ENCODE measurements around the gene CNGB1.
"Not testable (repeated sequence)": the region's sequence is repeated elsewhere in the genome, so short reads cannot be mapped to it uniquely, and the experiment has no call there.

Gene CNGB1

GRCh38 chr16:57984443-57985203 is 13.7 kb upstream of the CNGB1 start:
- no peaks in the 10 kb centered on the region for H3K9me3 ChIP-seq (replicated peaks; ENCODE audit: low read length)
- peaks cover 5% of the 10 kb centered on the region for H3K4me1 ChIP-seq (ENCODE audit: control insufficient read depth, insufficient read depth, low read length)
- peak overlapping the region; percentile 69 for H3K4me2 ChIP-seq (ENCODE audit: low read length)
- peak overlapping the region; percentile 62 for H3K4me3 ChIP-seq (ENCODE audit: low read length)
- peaks cover 54% of the 10 kb centered on the region for H3K27me3 ChIP-seq (ENCODE audit: control insufficient read depth, insufficient read depth, low read length)
- no peak overlapping the region for H3K9ac ChIP-seq (ENCODE audit: low read depth, low read length)
- H3K36me3 ChIP-seq (ENCODE audit: insufficient read depth, low read length): no peaks in the 10 kb centered on the region

- Histone ChIP-seq H3K36me3 (ENCODE audit: insufficient read depth, low read length) (no peaks in the 10 kb centered on the region), H3K4me3 (ENCODE audit: low read length) (no peak overlapping the region), H3K9ac (ENCODE audit: low read depth, low read length) (no peak overlapping the region), H3K9me3 (replicated peaks; ENCODE audit: low read length) (no peaks in the 10 kb centered on the region), H3K4me2 (ENCODE audit: low read length) (no peak overlapping the region), H3K27me3 (ENCODE audit: control insufficient read depth, insufficient read depth, low read length) (peaks cover 53% of the 10 kb centered on the region), H3K4me1 (ENCODE audit: control insufficient read depth, insufficient read depth, low read length) (peaks cover 5% of the 10 kb centered on the region)
These were observed 11.5 kb upstream of the CNGB1 start for GRCh38 chr16:57982385-57982784.

DNA sequence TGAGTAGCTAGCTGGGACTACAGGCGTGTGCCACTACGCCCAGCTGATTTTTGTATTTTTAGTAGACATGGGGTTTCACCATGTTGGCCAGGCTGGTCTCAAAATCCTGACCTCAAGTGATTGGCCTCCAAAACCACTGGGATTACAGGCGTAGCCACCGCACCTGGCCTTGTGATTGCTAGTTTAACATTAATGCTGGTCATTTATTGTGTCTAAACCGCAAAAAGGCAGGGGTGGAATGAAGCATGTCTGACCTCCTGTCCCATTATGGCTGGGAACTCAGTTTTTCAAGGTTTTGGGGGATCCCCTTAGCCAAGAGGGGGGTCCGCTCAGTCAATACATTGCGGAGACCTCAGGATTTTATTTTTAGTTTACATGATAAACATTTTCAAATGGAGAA is 10.7 kb upstream of the CNGB1 start:
- H3K9ac ChIP-seq (ENCODE audit: low read depth, low read length): no peak overlapping the region
- no peaks in the 10 kb centered on the region for H3K36me3 ChIP-seq (ENCODE audit: insufficient read depth, low read length)
- H3K4me3 ChIP-seq (ENCODE audit: low read length): no peak overlapping the region
- H3K4me1 ChIP-seq (ENCODE audit: control insufficient read depth, insufficient read depth, low read length): peaks cover 5% of the 10 kb centered on the region
- no peak overlapping the region for H3K4me2 ChIP-seq (ENCODE audit: low read length)
- H3K27me3 ChIP-seq (ENCODE audit: control insufficient read depth, insufficient read depth, low read length): peaks cover 51% of the 10 kb centered on the region
- no peaks in the 10 kb centered on the region for H3K9me3 ChIP-seq (replicated peaks; ENCODE audit: low read length)

- H3K9ac ChIP-seq (ENCODE audit: low read depth, low read length): no peak overlapping the region
- H3K4me1 ChIP-seq (ENCODE audit: control insufficient read depth, insufficient read depth, low read length): no peaks in the 10 kb centered on the region
- H3K27me3 ChIP-seq (ENCODE audit: control insufficient read depth, insufficient read depth, low read length): peaks cover 42% of the 10 kb centered on the region
- no peak overlapping the region for H3K4me3 ChIP-seq (ENCODE audit: low read length)
- no peaks in the 10 kb centered on the region for H3K36me3 ChIP-seq (ENCODE audit: insufficient read depth, low read length)
- H3K4me2 ChIP-seq (ENCODE audit: low read length): no peak overlapping the region
- H3K9me3 ChIP-seq (replicated peaks; ENCODE audit: low read length): no peaks in the 10 kb centered on the region
These were observed 8.2 kb upstream of the CNGB1 start for GRCh38 chr16:57979006-57979585.

DNA sequence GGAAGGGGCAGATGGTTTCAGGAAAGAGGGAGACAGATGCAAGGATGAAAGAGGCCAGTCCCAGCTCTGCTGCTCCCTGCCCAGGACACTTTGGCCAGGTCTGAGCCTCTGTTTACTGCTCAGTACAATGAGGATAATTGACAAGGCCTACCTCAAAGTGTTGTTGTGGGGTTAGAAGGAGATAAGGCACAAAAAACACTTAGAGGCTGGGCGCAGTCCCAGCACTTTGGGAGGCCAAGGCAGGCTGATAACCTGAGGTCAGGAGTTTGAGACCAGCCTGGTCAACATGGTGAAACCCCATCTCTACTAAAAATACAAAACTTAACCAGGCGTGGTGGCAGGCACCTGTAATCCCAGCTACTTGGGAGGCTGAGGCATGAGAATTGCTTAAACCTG is 7.1 kb upstream of the CNGB1 start:
- not testable (repeated sequence) for H3K4me2 ChIP-seq (ENCODE audit: low read length)

DNA sequence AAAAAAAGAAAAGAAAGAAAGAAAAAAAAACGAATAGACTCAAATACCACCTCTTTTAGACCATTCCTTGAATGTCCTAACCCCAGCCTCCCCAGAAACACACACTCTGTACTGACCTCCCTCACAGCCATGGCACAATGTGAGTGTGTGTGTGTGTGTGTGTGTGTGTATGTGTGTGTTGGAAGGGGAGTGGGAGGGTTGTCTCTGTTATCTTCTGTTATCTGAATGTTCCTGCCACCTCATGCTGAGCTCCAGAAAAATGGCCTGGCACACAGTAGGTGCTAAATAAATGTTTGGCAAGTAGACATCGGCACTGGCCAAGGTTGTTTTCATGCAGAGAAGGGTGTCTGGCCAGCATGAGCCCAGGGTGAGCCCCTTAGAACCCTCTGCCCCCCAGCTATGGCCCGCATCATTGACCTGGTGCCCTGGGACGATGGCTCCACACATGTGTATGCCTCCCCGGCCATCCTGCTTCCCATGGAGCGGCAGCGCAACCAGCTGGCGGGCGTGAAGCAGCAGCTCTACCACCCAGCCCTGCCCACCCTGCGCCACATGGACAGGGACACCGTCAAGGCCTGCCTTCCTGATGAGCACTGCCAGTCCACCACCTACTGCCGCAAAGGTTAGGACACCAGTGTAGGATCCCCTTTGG is 6.6 kb upstream of the CNGB1 start:
- Histone ChIP-seq H3K9me3 (replicated peaks; ENCODE audit: low read length) (no peaks in the 10 kb centered on the region), H3K36me3 (ENCODE audit: insufficient read depth, low read length) (no peaks in the 10 kb centered on the region), H3K4me2 (ENCODE audit: low read length) (no peak overlapping the region), H3K4me1 (ENCODE audit: control insufficient read depth, insufficient read depth, low read length) (no peaks in the 10 kb centered on the region), H3K9ac (ENCODE audit: low read depth, low read length) (no peak overlapping the region), H3K4me3 (ENCODE audit: low read length) (no peak overlapping the region), H3K27me3 (ENCODE audit: control insufficient read depth, insufficient read depth, low read length) (peaks cover 48% of the 10 kb centered on the region)

More for the DNA sequence above, 7.1 kb upstream of the CNGB1 start:
- H3K4me3 ChIP-seq (ENCODE audit: low read length); H3K9me3 ChIP-seq (replicated peaks; ENCODE audit: low read length); H3K9ac ChIP-seq (ENCODE audit: low read depth, low read length); H3K4me1 ChIP-seq (ENCODE audit: control insufficient read depth, insufficient read depth, low read length); H3K36me3 ChIP-seq (ENCODE audit: insufficient read depth, low read length): not testable (repeated sequence)
- peaks cover 45% of the 10 kb centered on the region for H3K27me3 ChIP-seq (ENCODE audit: control insufficient read depth, insufficient read depth, low read length)

DNA sequence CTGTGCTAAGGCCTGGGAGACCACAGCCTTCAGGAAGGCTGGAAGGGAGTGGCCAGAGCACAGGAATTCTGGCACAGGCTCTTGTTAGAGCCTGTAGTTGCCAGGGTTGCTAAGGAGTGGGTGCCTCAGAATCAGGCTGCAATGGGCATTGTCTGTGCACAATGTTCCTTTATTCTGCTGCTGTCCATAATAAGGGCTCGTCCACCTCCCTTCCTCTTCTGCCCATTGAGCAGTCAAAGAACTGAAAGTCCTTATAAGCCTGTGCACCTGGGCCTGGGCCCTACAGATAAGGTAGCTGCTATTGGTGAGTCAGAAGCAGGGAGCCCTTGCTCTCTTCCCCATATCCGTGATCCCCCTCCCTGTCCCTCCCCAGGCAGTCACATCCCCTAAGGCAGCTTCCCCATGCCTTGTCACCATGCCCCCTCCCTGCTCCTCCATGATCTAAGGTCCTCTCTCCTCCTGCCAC is 5.4 kb upstream of the CNGB1 start:
- Histone ChIP-seq H3K27me3 (ENCODE audit: control insufficient read depth, insufficient read depth, low read length) (peaks cover 45% of the 10 kb centered on the region), H3K4me3 (ENCODE audit: low read length) (no peak overlapping the region), H3K4me2 (ENCODE audit: low read length) (no peak overlapping the region), H3K4me1 (ENCODE audit: control insufficient read depth, insufficient read depth, low read length) (no peaks in the 10 kb centered on the region), H3K9me3 (replicated peaks; ENCODE audit: low read length) (no peaks in the 10 kb centered on the region), H3K36me3 (ENCODE audit: insufficient read depth, low read length) (no peaks in the 10 kb centered on the region), H3K9ac (ENCODE audit: low read depth, low read length) (no peak overlapping the region)

GRCh38 chr16:57972306-57972705 is 1.4 kb upstream of the CNGB1 start:
- H3K36me3 ChIP-seq (ENCODE audit: insufficient read depth, low read length): no peaks in the 10 kb centered on the region
- H3K9me3 ChIP-seq (replicated peaks; ENCODE audit: low read length): no peaks in the 10 kb centered on the region
- H3K27me3 ChIP-seq (ENCODE audit: control insufficient read depth, insufficient read depth, low read length): peaks cover 47% of the 10 kb centered on the region
- H3K4me1 ChIP-seq (ENCODE audit: control insufficient read depth, insufficient read depth, low read length): no peaks in the 10 kb centered on the region
- H3K4me3 ChIP-seq (ENCODE audit: low read length): no peak overlapping the region
- H3K4me2 ChIP-seq (ENCODE audit: low read length): no peak overlapping the region
- no peak overlapping the region for H3K9ac ChIP-seq (ENCODE audit: low read depth, low read length)

- Histone ChIP-seq H3K4me1 (ENCODE audit: control insufficient read depth, insufficient read depth, low read length) (no peaks in the 10 kb centered on the region), H3K4me3 (ENCODE audit: low read length) (no peak overlapping the region), H3K9ac (ENCODE audit: low read depth, low read length) (no peak overlapping the region), H3K9me3 (replicated peaks; ENCODE audit: low read length) (no peaks in the 10 kb centered on the region), H3K36me3 (ENCODE audit: insufficient read depth, low read length) (no peaks in the 10 kb centered on the region), H3K27me3 (ENCODE audit: control insufficient read depth, insufficient read depth, low read length) (peaks cover 46% of the 10 kb centered on the region), H3K4me2 (ENCODE audit: low read length) (no peak overlapping the region)
These were observed 920 bp upstream of the CNGB1 start for GRCh38 chr16:57971848-57972247.

DNA sequence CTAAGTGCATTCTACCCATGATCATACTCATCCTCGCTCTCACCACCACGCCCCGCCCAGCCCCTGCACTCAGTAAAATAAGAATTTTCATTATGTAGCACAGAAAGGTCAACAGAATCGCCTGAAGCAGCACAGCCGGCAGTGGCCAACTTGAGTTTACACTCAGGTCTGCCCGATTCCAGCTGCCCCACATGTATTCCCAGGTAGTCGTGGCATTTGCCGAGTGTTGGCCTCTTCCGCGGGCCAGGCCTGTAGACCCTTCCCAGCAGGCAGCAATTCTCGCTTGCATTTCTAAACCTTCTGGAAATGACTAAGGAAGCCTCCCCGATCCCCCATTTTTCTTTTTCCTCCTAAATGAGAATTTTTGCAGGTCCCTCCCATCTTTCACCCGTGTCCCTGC is 609 bp downstream of the CNGB1 start:
- no peaks in the 10 kb centered on the region for H3K4me1 ChIP-seq (ENCODE audit: control insufficient read depth, insufficient read depth, low read length)
- H3K4me2 ChIP-seq (ENCODE audit: low read length): no peak overlapping the region
- no peak overlapping the region for H3K4me3 ChIP-seq (ENCODE audit: low read length)
- no peaks in the 10 kb centered on the region for H3K9me3 ChIP-seq (replicated peaks; ENCODE audit: low read length)
- peaks cover 34% of the 10 kb centered on the region for H3K27me3 ChIP-seq (ENCODE audit: control insufficient read depth, insufficient read depth, low read length)
- no peak overlapping the region for H3K9ac ChIP-seq (ENCODE audit: low read depth, low read length)
- no peaks in the 10 kb centered on the region for H3K36me3 ChIP-seq (ENCODE audit: insufficient read depth, low read length)

- Histone ChIP-seq H3K27me3 (ENCODE audit: control insufficient read depth, insufficient read depth, low read length) (peaks cover 34% of the 10 kb centered on the region), H3K9ac (ENCODE audit: low read depth, low read length) (no peak overlapping the region), H3K9me3 (replicated peaks; ENCODE audit: low read length) (no peaks in the 10 kb centered on the region), H3K4me2 (ENCODE audit: low read length) (no peak overlapping the region), H3K36me3 (ENCODE audit: insufficient read depth, low read length) (no peaks in the 10 kb centered on the region), H3K4me3 (ENCODE audit: low read length) (no peak overlapping the region), H3K4me1 (ENCODE audit: control insufficient read depth, insufficient read depth, low read length) (no peaks in the 10 kb centered on the region)
These were observed 1.3 kb downstream of the CNGB1 start for GRCh38 chr16:57969451-57970123.

Measured in skeletal muscle satellite cell (primary cell).